Vein endothelial cell (primary cell): ENCODE data around the gene KRT84. TPM values are rescaled to one million over a fixed set of nuclear protein-coding genes. Genes with fewer than 3 reads are reported as not detected.

Experiments used
- total RNA-seq: library from RNA; depleted of rRNA; stranded (reverse); fragments of >200 nt; gene quantifications from 2 replicates; pipeline ENCODE4 v1.2.3, GENCODE V29; 2012

The KRT84 gene
- total RNA-seq = not detected in 2 replicates

GRCh38 chr12:52385226-52385702 lies at the start of gene KRT84:
TSS of gene KRT84 (minus strand) at chr12:52385652. CDS start at chr12:52385585, 67 bp downstream.

GRCh38 chr12:52434081-52434733 lies 48.8 kb upstream of the KRT84 start, which contains the start of gene KRT75:
TSS of gene KRT75 (minus strand) at chr12:52434371. CDS start at chr12:52434304, 67 bp downstream.

GRCh38 chr12:52405922-52406385 lies 20.5 kb upstream of the KRT84 start, which contains the start of gene KRT82:
TSS of gene KRT82 (minus strand) at chr12:52406335. CDS start at chr12:52406277, 58 bp downstream.

GRCh38 chr12:52366738-52367485 lies 18.5 kb downstream of the KRT84 start, which contains the start of gene KRT85:
TSS of gene KRT85 (minus strand) at chr12:52367481. CDS start at chr12:52367405, 76 bp downstream.

Other genes with a start within 250 kb of the KRT84 start
- gene KRT80, start 193.6 kb downstream of the KRT84 start, total RNA-seq = 2.4 and 7.2 TPM in 2 replicates
- gene KRT7, start 152.4 kb downstream of the KRT84 start, total RNA-seq = 129 and 1,019 TPM in 2 replicates
- gene KRT86, start 111.0 kb downstream of the KRT84 start, total RNA-seq = not detected in 2 replicates
- not detected in 2 replicates for gene KRT81, start 94.1 kb downstream of the KRT84 start, total RNA-seq
- gene KRT83, start 64.3 kb downstream of the KRT84 start, total RNA-seq = not detected in 2 replicates
- gene KRT85, start 18.2 kb downstream of the KRT84 start, total RNA-seq = not detected in 2 replicates
- not detected in 2 replicates for gene KRT82, start 20.7 kb upstream of the KRT84 start, total RNA-seq
- gene KRT75, start 48.7 kb upstream of the KRT84 start, total RNA-seq = not detected in 2 replicates
- gene KRT6B, start 66.5 kb upstream of the KRT84 start, total RNA-seq = not detected in 2 replicates
- gene KRT6C, start 88.2 kb upstream of the KRT84 start, total RNA-seq = not detected in 2 replicates
- gene KRT6A, start 107.6 kb upstream of the KRT84 start, total RNA-seq = not detected in 2 replicates
- not detected in 2 replicates for gene KRT5, start 134.7 kb upstream of the KRT84 start, total RNA-seq
- gene KRT71, start 167.5 kb upstream of the KRT84 start, total RNA-seq = not detected in 2 replicates
- gene KRT74, start 188.2 kb upstream of the KRT84 start, total RNA-seq = not detected in 2 replicates
- gene KRT72, start 215.8 kb upstream of the KRT84 start, total RNA-seq = not detected in 2 replicates
- gene KRT73, start 232.9 kb upstream of the KRT84 start, total RNA-seq = not detected in 2 replicates